ENCODE measurements around the gene PGA5.

The PGA5 gene

GRCh38 chr11:61267437-61267841 lies 26.5 kb downstream of the PGA5 start:
- DNase-seq (ENCODE audit: low read depth in 2 of 2) = no peak

- no peak for DNase-seq (ENCODE audit: low read depth in 2 of 2)
These were observed 27.7 kb downstream of the PGA5 start for GRCh38 chr11:61268588-61269250.

GRCh38 chr11:61270354-61271076 lies 29.5 kb downstream of the PGA5 start:
- DNase-seq (ENCODE audit: low read depth in 2 of 2) = no peak

- no peak for DNase-seq (ENCODE audit: low read depth in 2 of 2)
These were observed 31.8 kb downstream of the PGA5 start for GRCh38 chr11:61272731-61273130.

- DNase-seq (ENCODE audit: low read depth in 2 of 2) = no peak
These were observed 32.5 kb downstream of the PGA5 start for GRCh38 chr11:61273178-61274078.

- no peak for DNase-seq (ENCODE audit: low read depth in 2 of 2)
These were observed 33.1 kb downstream of the PGA5 start for GRCh38 chr11:61274084-61274483.

- no peak for DNase-seq (ENCODE audit: low read depth in 2 of 2)
These were observed 34.2 kb downstream of the PGA5 start for GRCh38 chr11:61275191-61275590.

- no peak for DNase-seq (ENCODE audit: low read depth in 2 of 2)
These were observed 36.4 kb downstream of the PGA5 start for GRCh38 chr11:61277186-61278000.

GRCh38 chr11:61278001-61278470 lies 37.1 kb downstream of the PGA5 start:
- DNase-seq (ENCODE audit: low read depth in 2 of 2) = no peak

- no peak for DNase-seq (ENCODE audit: low read depth in 2 of 2)
These were observed 39.1 kb downstream of the PGA5 start for GRCh38 chr11:61279934-61280659.

GRCh38 chr11:61280883-61281580 lies 40.1 kb downstream of the PGA5 start:
- DNase-seq (ENCODE audit: low read depth in 2 of 2) = no peak

- DNase-seq (ENCODE audit: low read depth in 2 of 2) = peak in 1 of 2 experiments; percentile 19
These were observed 40.7 kb downstream of the PGA5 start for GRCh38 chr11:61281581-61282250.

- DNase-seq (ENCODE audit: low read depth in 2 of 2) = no peak
These were observed 42.6 kb downstream of the PGA5 start for GRCh38 chr11:61283613-61284012.

GRCh38 chr11:61287338-61287977 lies 46.5 kb downstream of the PGA5 start:
- DNase-seq (ENCODE audit: low read depth in 2 of 2) = no peak

- DNase-seq (ENCODE audit: low read depth in 2 of 2) = no peak
These were observed 50.1 kb downstream of the PGA5 start for GRCh38 chr11:61290905-61291690.

GRCh38 chr11:61292356-61292755 lies 51.4 kb downstream of the PGA5 start:
- DNase-seq (ENCODE audit: low read depth in 2 of 2) = no peak

- DNase-seq (ENCODE audit: low read depth in 2 of 2) = peak; percentile 19 to 44
These were observed 53.1 kb downstream of the PGA5 start for GRCh38 chr11:61293867-61294716.

Data from stimulated activated CD4-positive, alpha-beta T cell treated with anti-CD3 and anti-CD28 coated beads, Interleukin-12 subunit alpha, Interleukin-12 subunit beta, amount 100 ng/mL, for 24 hours (primary cell).